ENCODE measurements around the gene RFX3.

The RFX3 gene

DNA sequence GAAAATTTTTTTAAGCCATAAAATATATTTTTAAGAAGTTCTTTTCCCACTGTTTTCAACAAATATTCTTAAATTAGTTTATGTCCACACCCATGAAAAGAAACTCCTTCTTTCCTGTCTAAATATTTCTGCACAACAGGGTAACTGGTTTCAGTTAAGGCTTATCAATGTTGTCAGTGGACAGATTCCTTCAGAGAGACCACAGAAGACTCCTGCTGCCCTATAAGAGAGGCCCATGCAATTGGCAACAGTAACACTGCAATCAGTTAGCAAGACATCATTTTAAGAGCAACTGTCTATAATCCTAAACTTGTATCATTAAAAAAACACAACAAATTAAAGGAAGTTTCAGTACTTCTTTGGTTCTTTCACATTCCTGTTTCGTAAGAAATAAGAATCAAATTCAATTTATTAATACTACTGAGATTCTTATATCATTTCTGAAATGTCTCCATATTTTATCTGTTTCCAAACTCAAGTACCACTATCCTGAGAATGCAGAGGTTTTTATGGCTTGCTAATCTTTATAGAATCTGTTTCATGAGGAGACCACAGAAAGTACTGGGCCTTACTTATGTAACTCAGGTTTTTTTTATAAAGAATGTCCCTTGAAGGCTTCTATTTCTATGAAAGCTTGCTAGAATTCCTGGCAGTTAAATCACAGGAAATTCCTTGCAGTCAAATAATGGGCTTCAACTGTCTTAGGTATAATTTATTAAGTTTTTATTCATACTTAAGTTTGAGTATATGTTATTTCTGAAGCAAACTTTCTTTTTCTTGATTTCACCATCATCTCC, 240.2 kb downstream of the RFX3 start:
- DNase-seq (ENCODE audit: low read depth in 2 of 2): no peak

DNA sequence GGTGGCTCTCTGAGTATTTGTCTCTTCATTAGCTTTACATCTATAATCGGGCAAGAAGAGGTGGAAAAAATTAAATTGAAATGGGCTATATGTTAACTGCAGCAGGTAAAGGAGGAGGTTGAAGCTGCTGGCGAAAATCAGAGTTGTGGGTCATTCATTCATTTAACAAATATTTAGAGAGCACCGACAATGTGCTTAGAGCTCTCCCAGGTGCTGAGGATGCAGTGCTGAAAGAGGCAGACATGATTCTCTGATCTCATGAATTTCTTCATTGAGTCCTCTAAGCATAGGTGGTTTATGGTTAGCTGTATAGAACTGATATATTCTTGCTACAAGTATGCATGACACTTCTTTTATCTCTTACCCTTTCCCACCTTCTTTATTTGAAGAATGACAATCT, 243.4 kb downstream of the RFX3 start:
- no peak for DNase-seq (ENCODE audit: low read depth in 2 of 2)

DNA sequence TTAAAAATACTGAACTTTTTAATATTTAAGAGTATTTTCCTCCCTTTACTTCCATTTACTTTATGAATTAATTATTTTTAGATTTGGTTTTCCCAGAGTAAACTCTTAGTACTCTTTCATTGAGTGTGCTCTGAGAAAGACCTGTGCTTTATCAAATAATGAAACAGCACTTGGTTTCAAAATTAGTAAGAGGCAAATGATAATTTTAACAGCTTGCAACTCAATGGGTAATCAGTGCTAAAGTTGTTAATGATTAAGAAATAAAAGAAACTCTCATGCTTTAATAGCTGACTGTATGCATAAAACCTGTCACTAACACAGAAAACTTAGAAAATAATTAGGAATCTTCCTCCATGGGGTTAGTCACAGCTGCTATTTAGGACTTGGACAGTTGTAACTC, 244.4 kb downstream of the RFX3 start:
- DNase-seq (ENCODE audit: low read depth in 2 of 2): no peak

DNA sequence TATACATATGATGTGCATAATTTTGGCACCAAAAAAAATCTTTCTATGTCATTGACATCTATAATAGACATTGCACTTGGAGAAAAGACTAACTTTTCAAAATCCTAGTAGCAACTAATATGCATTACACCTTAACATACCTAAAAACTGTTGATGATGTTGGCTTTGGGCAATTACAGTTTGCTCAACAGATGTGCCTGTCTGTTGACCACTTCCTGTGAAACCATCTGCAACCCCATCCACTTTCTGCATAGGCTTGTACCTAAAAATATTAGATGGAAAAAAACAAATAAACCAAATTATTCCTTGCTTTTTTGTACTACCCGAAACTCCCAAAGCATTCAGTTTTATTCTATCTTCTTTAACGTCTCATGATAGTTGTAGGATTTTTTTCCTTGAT, 248.6 kb downstream of the RFX3 start:
- DNase-seq (ENCODE audit: low read depth in 2 of 2): no peak

DNA sequence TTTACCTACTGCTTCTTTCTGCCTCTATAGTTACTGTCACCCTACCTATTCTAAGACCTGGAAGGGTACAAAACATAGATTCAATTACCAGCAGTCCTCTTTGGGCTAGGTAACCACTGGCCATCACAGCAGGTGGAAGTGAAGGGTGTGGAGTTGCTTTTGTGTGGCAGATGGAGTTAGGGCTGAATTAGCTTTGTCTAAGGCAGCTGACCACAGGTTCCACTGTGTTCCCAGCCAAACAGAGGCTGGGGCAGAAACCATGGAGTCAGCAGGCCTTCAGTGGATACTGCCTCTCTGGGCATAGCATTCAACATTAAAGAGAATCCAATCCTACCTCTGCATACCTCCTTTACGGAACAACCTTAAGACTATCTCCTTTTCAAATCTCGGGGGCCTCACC, 254.2 kb downstream of the RFX3 start:
- no peak for DNase-seq (ENCODE audit: low read depth in 2 of 2)

DNA sequence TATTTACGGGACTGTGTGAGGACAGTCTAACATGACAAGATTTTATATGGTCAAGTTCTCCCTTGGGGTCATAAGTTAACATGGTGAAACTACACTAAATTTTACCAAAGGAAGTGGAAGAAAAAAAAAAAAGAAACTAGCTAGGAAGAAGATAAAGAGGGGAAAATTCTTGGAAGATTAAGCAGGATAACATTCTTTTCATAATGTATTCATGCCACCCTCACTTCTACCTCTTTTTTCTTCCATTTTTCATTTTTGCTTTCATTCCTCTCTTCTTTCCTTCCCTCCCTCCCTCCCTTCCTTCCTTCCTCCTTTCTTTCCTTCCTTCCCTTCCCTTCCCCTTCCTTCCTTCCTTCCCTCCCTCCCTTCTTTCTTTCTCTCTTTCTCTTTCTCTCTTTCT, 254.6 kb downstream of the RFX3 start:
- DNase-seq (ENCODE audit: low read depth in 2 of 2): no peak

DNA sequence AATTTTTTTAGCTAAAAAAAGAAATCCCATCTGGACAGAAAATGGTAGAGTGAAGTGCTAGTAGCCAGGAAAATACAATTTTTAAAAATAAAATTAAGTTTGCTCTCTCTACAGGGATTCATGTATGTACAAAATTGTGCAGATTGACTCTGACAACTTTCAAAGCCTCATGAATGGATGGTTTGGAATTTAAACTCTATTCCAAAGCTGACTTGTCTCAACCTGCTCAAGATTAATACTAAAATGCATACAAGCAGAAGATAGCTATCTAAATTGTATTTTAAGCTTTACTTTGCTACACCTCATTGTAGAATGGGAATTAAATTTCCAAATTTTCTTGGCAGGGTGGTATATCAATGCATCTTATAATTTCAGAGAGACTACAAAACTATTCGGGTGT, 257.6 kb downstream of the RFX3 start:
- DNase-seq (ENCODE audit: low read depth in 2 of 2): no peak

DNA sequence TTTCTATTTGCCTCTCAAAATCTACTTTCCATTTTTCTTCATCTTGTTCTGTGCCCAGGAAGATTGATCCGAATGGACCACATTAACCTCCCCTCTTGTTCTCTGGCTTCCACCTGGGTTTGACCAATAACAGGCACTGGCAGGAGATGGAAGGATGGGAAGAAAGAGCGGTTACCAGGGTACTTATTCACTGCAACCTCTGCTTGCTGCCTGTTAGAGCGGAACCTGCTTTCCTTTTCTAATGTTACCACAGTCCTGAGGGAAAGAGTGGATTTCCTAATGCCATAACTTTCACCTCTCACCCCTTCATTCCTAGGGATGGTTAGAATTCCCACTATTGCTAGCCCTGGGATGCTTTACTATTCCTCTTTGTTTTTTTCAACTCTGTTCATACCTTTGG, 262.1 kb downstream of the RFX3 start:
- no peak for DNase-seq (ENCODE audit: low read depth in 2 of 2)

DNA sequence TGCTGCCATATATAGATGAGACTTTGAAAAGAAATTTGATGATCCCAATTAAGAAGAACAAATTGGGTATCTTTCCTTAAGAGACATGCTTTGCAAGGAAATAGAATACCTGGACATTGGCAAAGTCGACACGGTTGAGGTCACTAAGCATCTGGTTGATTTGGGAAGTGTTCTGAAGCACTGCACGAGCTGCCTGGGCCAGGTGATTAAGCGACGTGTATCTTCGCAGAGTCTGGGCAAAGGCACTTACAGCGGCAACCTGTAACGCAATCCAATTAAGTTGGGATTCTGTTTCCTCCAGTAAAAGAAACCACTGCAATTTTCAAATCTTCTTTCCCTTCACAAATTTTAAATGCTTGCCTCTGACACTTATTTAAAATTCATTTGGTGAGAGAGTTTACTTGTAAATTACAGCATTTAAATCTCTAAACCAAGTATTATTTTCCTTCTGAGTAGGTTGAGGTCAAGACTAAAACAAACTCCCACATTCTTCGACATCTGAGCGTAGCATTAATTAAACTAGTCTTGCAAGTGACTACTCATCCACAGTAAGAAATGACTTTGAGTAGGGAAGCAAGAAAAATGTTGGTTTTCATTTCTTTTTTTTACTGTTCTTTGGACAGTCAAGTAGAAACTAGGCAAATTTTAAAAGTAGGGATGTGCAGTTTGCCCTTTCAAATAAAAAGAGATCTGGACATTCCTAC, 262.8 kb downstream of the RFX3 start:
- no peak for DNase-seq (ENCODE audit: low read depth in 2 of 2)

DNA sequence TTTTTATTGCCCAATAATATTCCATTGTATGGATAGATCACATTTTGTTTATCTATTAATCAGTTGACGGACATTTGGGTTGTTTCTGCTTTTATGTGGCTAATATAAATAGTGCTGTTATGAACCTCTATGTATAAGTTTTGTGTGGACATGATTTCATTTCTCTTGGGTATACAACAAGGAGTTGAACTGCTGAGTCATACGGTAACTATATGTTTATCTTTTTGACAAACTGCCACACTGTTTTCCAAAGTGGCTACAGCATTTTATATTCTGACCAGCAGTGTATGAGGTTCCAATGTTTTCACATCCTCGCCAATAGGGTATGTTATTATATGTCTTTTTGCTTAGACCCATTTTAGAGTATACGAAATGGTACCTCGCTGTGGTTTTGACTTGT, 264.3 kb downstream of the RFX3 start:
- no peak for DNase-seq (ENCODE audit: low read depth in 2 of 2)

DNA sequence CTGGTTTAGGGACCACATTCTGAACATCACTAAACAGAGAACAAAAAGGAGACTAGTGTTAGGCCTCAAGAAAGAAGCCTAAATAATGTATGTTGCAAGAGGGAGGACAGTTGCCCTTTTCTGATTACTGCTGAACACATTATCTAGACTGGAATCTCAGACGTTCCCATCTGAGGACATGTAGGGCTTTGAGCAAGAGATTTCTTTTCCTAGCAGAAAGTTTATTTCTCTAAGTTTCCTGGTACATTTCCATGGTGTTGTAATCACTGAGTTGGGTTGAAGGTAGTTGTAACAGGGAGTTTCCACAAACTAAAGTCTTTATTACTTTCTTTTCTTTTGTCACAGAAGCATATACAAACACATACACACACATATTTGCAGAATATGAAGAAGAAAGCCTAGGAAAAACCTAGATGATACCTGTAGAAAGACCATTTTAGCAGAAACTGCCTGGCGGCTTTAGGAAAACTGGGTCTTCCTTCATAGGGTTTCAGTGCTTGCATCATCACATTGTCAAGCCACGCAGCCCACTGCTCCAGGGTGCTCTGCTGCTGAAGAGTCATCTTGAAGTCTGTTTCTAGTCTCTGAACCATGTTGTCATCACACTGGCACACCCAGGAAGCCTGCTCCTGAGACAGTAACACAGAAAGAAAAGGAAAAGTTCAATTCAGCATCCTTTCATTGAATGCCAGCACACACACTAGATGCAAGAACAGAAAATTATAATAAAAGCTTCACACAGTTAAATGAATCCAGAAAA, 269.1 kb downstream of the RFX3 start:
- no peak for DNase-seq (ENCODE audit: low read depth in 2 of 2)

DNA sequence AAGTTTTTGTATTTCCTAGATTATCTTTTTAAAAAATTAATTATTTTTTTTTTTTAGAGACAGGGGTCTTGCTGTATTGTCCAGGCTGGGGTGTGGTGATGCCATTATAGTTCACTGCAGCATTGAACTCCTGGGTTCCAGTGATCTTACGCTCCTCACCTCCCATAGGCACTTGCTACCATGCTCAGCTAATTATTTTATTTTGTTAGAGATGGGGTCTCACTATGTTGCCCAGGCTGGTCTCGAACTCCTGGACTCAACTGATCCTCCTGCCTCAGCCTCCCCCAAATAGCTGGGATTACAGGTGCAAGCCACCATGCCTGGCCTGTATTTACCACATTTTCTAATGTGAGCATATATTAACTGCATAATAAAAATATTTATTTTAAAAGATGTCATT, 274.5 kb downstream of the RFX3 start:
- DNase-seq (ENCODE audit: low read depth in 2 of 2): no peak

DNA sequence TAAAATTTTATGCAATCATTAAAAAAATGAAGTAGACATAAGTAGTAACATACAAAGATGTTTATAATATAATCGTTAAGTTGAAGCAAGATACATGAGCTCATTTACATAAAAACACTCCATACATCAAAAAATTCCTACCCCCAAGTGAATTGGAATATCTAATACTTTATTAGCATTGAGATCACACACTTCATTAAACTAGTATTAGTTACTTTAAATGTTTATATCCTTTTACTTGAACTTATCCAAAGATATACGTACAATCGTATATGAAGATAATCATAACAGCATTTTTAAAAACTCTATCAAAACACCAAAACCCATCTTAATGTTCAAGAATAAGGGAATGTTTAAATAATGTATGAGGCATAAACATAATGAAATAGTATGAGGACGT, 275.1 kb downstream of the RFX3 start:
- no peak for DNase-seq (ENCODE audit: low read depth in 2 of 2)

DNA sequence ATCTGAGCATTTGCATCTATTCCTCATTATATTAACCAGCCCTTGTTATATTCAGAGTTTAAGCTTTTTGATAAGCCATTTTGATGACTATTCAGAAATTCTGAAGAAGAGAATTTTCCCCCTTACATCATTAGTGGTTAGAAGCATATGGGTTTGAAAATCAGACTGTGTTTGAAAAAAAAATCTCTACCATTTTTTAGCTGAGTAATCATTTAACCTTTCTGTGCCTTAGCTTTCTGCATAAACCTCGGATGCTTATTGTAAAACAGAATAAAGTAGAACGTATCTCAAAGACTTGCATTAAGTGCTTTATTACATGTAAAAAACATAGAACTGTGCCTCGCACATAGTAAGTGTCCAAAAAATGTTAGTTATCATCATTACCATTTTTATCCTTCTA, 278.6 kb downstream of the RFX3 start:
- DNase-seq (ENCODE audit: low read depth in 2 of 2): no peak

DNA sequence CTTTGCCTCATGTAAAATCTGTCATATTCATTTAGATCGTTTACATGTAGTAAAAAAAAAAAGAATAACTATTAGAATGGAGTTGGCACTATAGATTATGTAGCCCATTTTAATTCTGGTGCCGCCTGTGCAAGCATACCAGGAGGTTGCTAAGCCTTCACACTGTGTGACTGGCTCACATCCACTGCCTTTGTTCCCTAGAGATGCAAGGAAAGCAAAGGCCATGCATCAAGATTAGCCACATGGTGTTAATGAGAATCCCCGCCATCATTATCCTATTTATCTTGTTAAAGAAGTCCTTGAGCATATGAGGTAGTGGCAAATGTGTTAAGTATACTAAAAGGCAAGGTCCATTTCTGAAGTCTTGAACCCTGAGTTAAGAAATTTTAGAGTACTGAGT, 279.6 kb downstream of the RFX3 start:
- DNase-seq (ENCODE audit: low read depth in 2 of 2): no peak

DNA sequence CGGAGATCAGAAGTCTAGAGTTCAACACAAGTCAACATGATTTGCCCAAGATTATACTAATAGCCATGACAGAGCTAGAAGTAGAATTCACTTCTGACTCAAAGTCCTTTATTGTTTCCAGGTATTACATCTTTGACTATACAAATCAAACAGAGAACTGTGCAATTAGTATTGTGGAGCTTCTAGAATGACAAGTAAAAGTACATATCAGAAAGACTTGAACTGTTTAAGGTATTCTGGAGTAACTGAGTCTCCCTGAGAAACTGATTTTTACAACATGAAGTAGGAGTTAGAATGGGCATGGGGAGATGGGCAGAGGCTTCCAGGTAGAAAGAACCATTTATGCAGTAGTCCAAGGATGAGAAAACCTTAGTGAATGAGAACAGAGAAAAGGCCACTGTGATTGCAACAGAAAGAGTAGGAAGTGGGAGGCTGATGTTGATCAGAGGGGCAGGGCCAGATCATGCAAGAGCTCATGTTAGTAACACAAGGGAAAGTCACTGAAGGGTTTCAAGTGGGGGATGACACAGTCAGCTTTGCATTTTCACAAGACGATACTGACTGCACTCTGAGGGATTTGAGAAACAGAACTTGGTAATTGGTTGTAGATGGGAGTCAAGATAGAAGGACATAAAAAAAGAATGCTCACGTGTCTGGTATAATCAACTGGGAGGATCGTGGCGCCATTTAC, 280.7 kb downstream of the RFX3 start:
- DNase-seq (ENCODE audit: low read depth in 2 of 2): no peak

DNA sequence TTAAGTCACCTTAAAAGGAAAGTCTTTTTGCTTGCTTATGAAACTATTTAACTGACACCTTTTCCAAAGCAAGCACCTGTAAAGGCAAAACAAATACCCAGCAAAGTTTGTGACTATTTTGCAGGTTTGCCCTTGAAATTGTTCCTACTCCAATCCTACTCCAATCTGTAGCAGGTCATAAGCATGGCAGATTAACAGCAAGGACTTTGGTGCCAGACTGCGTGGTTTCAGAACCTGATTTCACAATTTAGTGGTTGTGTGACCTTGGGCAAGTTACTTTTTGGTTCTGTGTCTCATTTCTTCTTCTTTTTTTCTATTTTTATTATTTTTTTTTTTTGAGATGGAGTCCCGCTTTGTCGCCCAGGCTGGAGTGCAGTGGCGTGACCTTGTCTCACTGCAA, 282.1 kb downstream of the RFX3 start:
- DNase-seq (ENCODE audit: low read depth in 2 of 2): no peak

DNA sequence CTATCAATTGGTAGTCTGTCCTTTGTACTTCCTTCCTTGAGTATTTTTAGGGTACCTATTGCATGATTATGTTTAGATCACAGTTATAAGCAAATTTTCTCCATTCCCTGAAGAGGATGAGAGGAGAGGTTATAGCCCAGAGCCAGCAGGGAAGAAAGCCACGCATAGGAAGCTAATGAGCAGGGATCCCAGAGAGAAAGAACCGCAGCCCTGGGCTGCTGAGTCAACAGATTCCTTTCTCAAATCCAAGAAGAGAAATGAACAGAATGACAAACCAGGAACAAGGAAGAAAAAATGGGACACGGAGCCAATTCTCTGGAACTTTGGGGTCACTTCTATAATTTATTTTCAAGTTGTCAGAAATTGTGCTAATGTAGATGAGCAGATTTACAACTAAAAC, 284.5 kb downstream of the RFX3 start:
- no peak for DNase-seq (ENCODE audit: low read depth in 2 of 2)

DNA sequence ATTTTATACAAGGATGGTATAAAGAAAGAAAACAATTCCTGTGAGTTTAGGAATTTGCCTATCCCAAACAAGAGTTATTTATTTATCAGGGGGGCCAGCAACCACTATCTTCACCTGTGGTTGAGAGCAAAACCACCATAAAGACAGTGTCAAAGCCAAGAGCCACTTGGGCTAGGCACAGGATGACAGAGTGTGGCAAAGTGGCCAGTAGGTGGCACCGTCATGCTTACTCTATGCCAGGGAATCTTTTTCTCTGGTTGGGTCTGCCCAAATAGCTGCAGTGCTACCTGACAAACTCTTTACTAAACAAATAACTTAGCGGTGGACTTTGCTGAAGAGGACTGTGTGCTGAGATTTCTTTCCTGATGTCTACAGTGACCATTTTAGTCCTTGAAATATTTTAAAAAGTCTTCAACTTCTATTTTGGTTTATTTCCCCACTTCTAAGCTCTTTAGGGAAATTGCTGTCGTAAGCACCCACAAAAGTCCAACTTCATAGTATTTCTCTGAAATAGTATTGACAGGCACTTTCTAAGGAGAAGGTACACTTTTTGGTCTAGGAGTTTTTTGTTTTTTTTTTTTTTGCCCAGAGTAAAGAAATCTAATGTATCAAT, 285.0 kb downstream of the RFX3 start:
- DNase-seq (ENCODE audit: low read depth in 2 of 2): peak; percentile 2 to 21

DNA sequence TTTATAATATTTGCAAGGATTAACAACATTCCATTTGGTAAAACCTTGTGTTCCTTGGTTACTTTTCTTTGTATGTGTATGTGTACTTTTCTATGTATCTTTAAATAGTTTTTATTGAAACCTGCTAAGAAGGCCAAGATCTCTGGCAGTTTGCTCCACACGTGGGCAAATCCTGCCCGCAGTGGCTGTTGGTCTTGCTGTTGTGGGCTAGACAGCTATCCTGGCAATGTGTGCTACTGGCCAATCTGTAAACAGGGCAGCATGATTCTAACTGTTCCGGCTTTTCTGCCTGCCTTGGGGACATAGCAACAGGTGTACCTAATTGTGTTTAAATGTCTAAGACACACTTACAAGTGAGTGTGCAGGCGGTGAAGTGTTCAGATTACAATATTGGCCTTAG, 286.6 kb downstream of the RFX3 start:
- no peak for DNase-seq (ENCODE audit: low read depth in 2 of 2)

DNA sequence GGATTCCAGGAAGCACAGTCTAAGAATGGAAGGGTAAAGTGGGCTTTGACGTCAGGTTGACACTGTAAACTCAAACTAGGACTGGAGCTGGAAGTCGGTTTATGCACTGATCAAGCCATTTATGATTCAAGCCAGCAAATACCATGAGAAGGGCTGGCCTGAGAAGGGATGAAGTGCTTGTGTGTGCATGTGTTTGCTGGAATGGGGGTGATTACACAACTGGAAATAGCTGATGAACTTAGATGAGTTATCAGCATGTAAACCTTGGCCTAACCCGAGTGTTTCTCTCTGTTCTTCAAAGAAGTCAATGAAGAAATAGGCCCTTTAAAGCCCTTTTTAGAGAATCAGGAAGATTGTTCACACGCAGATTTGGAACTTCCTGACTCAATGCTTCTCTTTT, 287.6 kb downstream of the RFX3 start:
- no peak for DNase-seq (ENCODE audit: low read depth in 2 of 2)

DNA sequence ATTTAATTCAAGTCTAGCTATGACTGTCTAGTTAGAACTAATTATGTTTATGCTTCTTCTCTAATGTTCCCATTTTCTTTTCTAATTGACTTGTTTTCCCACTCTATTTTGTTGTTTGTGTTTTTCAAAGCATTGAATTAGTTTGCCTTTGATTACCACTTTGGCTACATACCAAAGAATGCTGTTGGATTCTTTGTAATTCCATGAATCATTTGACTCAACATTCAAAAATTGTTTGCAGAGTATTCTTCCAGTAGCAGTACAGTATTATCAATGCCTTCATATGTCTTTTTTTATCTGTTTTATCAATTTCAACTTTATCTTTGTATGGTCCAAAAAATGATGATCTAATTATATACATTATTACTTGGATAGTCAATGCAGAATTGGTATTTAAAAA, 288.7 kb downstream of the RFX3 start:
- no peak for DNase-seq (ENCODE audit: low read depth in 2 of 2)
